ENCODE measurements around the gene CPEB2. TPM values are rescaled to one million over a fixed set of nuclear protein-coding genes. Genes with fewer than 3 reads are reported as not detected.

Gene CPEB2
- total and polyA plus RNA-seq, 10 of the 15 experiments (the other 5 are each of a cell fraction or from before 2014, with no cell fraction given) = 0.73 to 8.3 (median 3.7) TPM

DNA sequence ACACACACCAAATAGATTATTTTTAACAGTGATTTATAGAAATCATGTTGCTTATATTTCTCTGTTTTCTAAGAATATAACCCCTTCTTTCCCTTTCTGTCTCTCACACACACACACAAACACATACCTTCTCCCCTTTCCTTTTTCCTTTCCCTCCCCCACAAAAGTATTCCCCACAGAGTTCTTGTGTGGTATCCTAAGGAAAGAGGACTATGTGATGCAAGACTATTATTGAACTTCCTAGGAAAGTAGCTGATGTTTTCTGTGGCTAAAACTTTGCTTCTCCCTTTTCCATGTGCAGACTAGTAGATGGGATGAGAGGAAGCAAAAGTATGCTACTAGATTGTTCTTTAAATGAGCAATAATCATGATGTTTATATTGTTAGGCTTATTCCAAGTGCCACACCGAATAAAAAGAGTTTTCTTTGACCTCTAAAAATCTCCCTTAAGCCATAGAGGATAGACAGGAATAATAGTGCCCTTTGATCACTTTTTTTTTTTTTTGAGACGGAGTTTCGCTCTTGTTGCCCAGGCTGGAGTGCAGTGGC lies 38.7 kb downstream of the CPEB2 start (continued):
- TF ChIP-seq, protein P1, sequence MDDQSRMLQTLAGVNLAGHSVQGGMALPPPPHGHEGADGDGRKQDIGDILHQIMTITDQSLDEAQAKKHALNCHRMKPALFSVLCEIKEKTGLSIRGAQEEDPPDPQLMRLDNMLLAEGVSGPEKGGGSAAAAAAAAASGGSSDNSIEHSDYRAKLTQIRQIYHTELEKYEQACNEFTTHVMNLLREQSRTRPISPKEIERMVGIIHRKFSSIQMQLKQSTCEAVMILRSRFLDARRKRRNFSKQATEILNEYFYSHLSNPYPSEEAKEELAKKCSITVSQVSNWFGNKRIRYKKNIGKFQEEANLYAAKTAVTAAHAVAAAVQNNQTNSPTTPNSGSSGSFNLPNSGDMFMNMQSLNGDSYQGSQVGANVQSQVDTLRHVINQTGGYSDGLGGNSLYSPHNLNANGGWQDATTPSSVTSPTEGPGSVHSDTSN (IDR thresholded peaks at IDR 0.05; ENCODE audit: insufficient replicate concordance, low read depth, low read length) = no peak
- TF ChIP-seq, protein P2, sequence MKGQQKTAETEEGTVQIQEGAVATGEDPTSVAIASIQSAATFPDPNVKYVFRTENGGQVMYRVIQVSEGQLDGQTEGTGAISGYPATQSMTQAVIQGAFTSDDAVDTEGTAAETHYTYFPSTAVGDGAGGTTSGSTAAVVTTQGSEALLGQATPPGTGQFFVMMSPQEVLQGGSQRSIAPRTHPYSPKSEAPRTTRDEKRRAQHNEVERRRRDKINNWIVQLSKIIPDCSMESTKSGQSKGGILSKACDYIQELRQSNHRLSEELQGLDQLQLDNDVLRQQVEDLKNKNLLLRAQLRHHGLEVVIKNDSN (IDR thresholded peaks at IDR 0.05; ENCODE audit: borderline replicate concordance, extremely low read length, insufficient read depth, low read depth, low read length) = no peak
- TF ChIP-seq STAT1 (conservative IDR thresholded peaks at IDR 0.05) = no peak
- TF ChIP-seq, protein P3, sequence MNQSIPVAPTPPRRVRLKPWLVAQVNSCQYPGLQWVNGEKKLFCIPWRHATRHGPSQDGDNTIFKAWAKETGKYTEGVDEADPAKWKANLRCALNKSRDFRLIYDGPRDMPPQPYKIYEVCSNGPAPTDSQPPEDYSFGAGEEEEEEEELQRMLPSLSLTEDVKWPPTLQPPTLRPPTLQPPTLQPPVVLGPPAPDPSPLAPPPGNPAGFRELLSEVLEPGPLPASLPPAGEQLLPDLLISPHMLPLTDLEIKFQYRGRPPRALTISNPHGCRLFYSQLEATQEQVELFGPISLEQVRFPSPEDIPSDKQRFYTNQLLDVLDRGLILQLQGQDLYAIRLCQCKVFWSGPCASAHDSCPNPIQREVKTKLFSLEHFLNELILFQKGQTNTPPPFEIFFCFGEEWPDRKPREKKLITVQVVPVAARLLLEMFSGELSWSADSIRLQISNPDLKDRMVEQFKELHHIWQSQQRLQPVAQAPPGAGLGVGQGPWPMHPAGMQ (IDR thresholded peaks at IDR 0.05; ENCODE audit: borderline replicate concordance) = no peak
- no peak for TF ChIP-seq MTA3 (IDR thresholded peaks at IDR 0.05; ENCODE audit: borderline replicate concordance, low read length)
- TF ChIP-seq, protein P4, sequence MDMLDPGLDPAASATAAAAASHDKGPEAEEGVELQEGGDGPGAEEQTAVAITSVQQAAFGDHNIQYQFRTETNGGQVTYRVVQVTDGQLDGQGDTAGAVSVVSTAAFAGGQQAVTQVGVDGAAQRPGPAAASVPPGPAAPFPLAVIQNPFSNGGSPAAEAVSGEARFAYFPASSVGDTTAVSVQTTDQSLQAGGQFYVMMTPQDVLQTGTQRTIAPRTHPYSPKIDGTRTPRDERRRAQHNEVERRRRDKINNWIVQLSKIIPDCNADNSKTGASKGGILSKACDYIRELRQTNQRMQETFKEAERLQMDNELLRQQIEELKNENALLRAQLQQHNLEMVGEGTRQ (IDR thresholded peaks at IDR 0.05; ENCODE audit: borderline replicate concordance, low read depth, low read length) = no peak
- TF ChIP-seq CREB1 (IDR thresholded peaks at IDR 0.05; ENCODE audit: low read depth) = no peak
- TF ChIP-seq SMAD1 (IDR thresholded peaks at IDR 0.05; ENCODE audit: low read depth, partially characterized antibody) = no peak
- TF ChIP-seq, protein P5, sequence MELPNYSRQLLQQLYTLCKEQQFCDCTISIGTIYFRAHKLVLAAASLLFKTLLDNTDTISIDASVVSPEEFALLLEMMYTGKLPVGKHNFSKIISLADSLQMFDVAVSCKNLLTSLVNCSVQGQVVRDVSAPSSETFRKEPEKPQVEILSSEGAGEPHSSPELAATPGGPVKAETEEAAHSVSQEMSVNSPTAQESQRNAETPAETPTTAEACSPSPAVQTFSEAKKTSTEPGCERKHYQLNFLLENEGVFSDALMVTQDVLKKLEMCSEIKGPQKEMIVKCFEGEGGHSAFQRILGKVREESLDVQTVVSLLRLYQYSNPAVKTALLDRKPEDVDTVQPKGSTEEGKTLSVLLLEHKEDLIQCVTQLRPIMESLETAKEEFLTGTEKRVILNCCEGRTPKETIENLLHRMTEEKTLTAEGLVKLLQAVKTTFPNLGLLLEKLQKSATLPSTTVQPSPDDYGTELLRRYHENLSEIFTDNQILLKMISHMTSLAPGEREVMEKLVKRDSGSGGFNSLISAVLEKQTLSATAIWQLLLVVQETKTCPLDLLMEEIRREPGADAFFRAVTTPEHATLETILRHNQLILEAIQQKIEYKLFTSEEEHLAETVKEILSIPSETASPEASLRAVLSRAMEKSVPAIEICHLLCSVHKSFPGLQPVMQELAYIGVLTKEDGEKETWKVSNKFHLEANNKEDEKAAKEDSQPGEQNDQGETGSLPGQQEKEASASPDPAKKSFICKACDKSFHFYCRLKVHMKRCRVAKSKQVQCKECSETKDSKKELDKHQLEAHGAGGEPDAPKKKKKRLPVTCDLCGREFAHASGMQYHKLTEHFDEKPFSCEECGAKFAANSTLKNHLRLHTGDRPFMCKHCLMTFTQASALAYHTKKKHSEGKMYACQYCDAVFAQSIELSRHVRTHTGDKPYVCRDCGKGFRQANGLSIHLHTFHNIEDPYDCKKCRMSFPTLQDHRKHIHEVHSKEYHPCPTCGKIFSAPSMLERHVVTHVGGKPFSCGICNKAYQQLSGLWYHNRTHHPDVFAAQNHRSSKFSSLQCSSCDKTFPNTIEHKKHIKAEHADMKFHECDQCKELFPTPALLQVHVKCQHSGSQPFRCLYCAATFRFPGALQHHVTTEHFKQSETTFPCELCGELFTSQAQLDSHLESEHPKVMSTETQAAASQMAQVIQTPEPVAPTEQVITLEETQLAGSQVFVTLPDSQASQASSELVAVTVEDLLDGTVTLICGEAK (IDR thresholded peaks at IDR 0.05; ENCODE audit: borderline replicate concordance) = no peak
- TF ChIP-seq, protein P6, sequence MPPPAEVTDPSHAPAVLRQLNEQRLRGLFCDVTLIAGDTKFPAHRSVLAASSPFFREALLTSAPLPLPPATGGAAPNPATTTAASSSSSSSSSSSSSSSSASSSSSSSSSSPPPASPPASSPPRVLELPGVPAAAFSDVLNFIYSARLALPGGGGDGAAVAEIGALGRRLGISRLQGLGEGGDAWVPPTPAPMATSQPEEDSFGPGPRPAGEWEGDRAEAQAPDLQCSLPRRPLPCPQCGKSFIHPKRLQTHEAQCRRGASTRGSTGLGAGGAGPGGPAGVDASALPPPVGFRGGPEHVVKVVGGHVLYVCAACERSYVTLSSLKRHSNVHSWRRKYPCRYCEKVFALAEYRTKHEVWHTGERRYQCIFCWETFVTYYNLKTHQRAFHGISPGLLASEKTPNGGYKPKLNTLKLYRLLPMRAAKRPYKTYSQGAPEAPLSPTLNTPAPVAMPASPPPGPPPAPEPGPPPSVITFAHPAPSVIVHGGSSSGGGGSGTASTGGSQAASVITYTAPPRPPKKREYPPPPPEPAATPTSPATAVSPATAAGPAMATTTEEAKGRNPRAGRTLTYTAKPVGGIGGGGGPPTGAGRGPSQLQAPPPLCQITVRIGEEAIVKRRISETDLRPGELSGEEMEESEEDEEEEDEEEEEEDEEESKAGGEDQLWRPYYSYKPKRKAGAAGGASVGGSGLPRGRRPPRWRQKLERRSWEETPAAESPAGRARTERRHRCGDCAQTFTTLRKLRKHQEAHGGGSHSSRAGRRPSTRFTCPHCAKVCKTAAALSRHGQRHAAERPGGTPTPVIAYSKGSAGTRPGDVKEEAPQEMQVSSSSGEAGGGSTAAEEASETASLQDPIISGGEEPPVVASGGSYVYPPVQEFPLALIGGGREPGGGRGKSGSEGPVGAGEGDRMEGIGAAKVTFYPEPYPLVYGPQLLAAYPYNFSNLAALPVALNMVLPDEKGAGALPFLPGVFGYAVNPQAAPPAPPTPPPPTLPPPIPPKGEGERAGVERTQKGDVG (CRISPR knock-in tag; IDR thresholded peaks at IDR 0.05) = no peak

All from GM12878 (cell line).